ENCODE data around the gene PDE4D. TPM values are rescaled to one million over a fixed set of nuclear protein-coding genes. Genes with fewer than 3 reads are reported as not detected.

PDE4D gene
- total RNA-seq, 1 experiment from 2014 or later: 32.5 TPM

DNA sequence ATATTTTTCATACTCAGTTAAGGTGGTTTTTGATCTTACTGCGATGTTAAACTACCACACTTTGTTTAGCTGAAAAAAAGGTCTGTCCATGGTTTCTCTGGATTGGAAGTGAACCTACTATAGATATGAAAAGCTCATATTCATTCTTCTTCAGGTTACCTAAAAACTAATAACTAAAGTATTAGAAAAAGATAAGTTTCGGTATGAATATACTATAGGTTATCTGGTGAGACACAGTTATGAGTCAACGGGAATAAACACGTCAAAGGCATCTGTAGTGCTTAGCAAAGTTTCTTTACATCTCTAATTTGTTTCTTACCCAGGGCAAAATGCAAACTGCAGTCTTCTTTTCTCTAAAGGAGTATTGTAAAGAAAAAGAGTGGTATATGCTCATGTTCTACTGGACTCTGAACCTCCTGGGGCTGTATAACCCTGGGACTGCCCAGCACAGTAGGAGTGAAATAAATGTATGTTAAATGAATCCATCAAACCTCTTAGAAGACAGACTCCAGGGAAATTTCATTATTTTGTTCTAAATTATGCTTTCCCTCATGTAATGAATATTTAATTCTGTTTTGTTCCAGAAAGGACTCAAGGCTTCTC is 521.9 kb downstream of the PDE4D start:
- H3K4me1 ChIP-seq: no peaks in the 10 kb centered on the region
- H3K27me3 ChIP-seq: no peaks in the 10 kb centered on the region
- no peak for DNase-seq
- H3K4me3 ChIP-seq: no peak overlapping the region
- no peak overlapping the region for H3K27ac ChIP-seq
- no peaks in the 10 kb centered on the region for H3K9me3 ChIP-seq (replicated peaks)
- H3K36me3 ChIP-seq: no peaks in the 10 kb centered on the region

DNA sequence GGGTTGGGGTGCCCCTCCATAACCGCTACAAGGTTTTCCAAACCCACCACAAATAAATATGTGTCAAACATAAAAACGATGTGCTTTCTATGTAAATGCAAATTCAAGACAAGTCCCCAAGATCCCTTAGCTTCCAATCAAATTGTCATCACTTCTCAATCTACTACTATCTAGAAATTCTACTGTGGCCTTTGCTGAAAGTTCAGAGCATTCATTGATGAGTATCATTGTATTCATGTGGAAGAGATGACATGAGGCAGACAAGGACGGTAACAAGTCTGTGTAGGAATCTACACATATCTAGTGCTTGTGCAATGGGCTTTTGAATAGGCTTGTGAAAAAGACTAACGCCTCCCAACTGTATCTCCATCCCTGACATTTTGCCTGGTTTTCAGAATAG is 524.6 kb downstream of the PDE4D start:
- H3K4me1 ChIP-seq: no peaks in the 10 kb centered on the region
- no peak overlapping the region for H3K4me3 ChIP-seq
- H3K36me3 ChIP-seq: no peaks in the 10 kb centered on the region
- no peaks in the 10 kb centered on the region for H3K9me3 ChIP-seq (replicated peaks)
- no peak overlapping the region for H3K27ac ChIP-seq
- no peak for DNase-seq
- no peaks in the 10 kb centered on the region for H3K27me3 ChIP-seq

DNA sequence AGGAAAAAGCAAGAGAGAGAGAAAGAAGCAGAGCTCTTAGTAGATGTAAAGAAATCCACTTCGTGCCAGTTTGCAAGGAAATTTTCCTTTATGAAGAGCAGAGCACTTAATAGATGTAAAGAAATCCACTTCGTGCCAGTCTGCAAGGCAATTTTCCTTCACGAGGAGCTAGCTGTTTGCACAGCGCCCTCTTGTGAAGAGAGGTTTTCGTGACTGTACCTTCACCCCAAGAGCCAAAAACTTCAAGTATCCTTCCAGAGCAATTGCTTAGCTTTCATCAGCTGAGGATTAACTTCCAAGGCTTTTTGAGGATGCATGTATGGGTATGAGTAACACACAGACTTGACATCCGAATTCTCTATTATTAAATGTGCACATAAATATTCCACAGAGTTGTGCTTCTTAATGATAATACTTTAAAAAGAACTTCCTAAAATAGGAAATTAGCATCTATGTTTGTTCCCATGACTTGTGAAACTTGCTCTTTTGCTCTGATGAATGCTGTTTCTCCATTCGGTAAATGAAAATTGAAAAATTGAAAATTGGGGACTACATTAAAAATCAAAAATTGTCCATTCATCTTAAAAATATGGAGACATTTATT is 525.6 kb downstream of the PDE4D start:
- H3K4me3 ChIP-seq: no peak overlapping the region
- no peaks in the 10 kb centered on the region for H3K27me3 ChIP-seq
- H3K9me3 ChIP-seq (replicated peaks): no peaks in the 10 kb centered on the region
- H3K4me1 ChIP-seq: no peaks in the 10 kb centered on the region
- no peak overlapping the region for H3K27ac ChIP-seq
- H3K36me3 ChIP-seq: no peaks in the 10 kb centered on the region
- DNase-seq: peak; percentile 60 to 83

DNA sequence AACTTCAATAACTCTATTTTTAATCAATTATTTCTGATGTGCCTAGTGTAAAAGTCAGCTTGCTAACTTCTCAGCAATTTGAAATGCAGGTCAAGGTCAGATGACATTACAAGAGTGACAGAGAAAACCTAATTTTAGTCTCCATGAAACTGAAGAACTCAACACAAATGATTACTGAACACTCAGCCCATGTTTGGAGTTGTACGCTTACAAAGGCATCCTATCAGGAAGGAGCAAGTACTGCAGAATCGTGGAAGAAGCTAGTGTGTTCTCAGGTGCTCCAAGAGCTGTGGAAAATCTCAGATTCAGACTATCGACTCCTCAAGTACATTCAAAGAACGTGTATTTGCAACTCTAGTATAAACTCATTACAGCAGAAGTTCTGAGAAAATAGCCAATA is 526.7 kb downstream of the PDE4D start:
- Histone ChIP-seq H3K36me3 (no peaks in the 10 kb centered on the region), H3K4me1 (no peaks in the 10 kb centered on the region), H3K27ac (no peak overlapping the region), H3K9me3 (replicated peaks) (no peaks in the 10 kb centered on the region), H3K27me3 (no peaks in the 10 kb centered on the region), H3K4me3 (no peak overlapping the region)
- no peak for DNase-seq

DNA sequence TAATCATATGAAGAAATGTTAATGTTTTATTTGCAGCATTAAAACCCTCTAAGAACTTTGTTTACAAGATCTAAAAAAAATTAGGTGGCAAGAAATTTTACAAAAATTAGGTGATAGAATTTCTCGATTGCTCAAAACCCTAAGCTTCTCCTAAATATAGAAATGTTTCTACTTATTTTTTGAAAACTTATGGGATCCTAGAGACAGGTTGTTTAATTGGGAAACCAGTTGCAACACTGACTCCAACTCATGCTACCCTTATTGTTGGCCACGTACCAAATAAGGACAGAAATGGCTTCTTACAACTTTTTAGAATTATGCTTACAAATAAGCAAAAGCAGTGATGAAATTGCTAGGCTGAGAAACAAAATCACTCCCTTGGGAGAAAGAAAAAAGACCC is 531.1 kb downstream of the PDE4D start:
- Histone ChIP-seq H3K9me3 (replicated peaks) (no peaks in the 10 kb centered on the region), H3K4me1 (peaks cover 18% of the 10 kb centered on the region), H3K27me3 (no peaks in the 10 kb centered on the region), H3K36me3 (no peaks in the 10 kb centered on the region), H3K4me3 (no peak overlapping the region), H3K27ac (no peak overlapping the region)
- no peak for DNase-seq

DNA sequence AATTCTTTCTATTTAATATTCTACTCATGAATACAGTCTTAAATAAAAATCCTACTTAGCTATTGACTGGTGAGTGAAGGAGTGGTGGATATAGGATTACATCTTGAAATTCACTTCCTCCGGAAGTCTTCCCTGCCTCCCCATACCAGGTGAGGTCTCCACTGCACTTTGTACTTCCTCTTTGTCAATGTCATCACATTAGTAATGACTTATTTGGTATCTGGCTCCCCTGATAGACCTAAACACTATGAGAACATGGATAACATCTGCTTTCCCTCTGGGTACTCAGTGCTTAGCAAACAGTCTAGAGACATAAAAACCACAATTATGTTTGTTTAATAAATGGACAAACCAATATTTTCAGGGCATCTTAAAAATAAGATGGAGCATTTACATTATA is 532.1 kb downstream of the PDE4D start:
- no peaks in the 10 kb centered on the region for H3K36me3 ChIP-seq
- H3K4me1 ChIP-seq: peaks cover 25% of the 10 kb centered on the region
- no peaks in the 10 kb centered on the region for H3K9me3 ChIP-seq (replicated peaks)
- H3K27ac ChIP-seq: no peak overlapping the region
- no peak for DNase-seq
- no peak overlapping the region for H3K4me3 ChIP-seq
- H3K27me3 ChIP-seq: no peaks in the 10 kb centered on the region

DNA sequence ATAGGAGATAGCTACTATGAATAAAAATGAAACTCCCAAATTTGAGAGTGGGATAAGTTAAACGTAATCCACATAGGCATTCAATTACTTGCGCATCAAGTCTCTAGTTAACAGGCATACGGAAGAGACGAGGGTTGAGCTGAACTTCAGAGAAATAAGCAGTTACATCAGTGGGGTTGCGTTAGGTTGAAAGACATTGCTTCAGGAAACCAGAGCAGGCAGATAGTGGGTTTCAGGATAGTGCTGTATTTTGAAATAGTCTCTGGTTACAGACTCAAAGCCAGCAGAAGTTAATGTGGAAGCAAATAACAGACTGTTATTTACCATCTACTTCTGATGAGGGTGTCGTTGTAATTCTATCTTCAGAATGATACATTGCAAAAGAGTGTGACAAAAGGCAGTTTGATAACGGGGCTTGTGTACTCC is 533.4 kb downstream of the PDE4D start:
- Histone ChIP-seq H3K4me1 (peaks cover 26% of the 10 kb centered on the region), H3K9me3 (replicated peaks) (no peaks in the 10 kb centered on the region), H3K27ac (no peak overlapping the region), H3K36me3 (no peaks in the 10 kb centered on the region), H3K27me3 (no peaks in the 10 kb centered on the region), H3K4me3 (no peak overlapping the region)
- DNase-seq: no peak

DNA sequence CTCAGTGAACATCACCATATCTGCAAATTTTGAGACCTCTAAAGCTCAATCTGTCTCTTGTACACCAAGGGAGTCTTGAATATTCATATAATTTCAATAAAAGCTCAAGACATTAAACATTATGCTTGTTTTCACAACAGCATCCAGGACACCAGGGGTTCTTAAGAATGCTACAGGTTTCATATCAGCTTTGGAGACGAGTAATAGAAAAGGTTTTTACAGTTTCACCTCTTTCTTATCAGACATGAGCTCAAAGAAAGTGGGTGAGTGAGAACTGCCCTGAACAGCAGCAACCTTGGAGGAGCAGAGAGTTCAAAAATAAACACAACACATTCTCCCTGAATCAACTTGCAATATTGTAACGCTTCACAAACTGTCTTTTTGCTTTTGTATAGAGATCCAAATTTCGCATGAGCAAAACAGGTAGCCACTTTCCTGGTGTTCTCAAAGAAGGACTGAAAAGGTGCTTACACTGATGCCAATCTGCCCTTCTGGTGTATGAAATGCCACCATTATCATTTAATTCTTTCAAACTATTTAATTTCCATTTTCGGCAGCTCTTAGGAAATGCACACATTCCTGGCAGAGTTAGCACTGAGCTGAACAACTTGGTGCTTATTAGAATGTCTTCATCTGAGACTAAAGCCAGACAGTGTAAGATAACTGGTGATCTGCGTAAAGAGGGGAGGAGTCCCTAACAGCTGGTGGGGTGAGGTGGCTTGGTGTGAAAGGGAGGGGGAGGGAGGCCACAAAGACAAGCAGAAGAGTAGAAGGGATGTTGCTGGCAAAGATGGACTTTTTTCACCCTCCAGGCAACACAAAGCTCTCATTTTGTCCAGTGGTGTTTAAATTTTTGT is 535.3 kb downstream of the PDE4D start:
- no peaks in the 10 kb centered on the region for H3K36me3 ChIP-seq

DNA sequence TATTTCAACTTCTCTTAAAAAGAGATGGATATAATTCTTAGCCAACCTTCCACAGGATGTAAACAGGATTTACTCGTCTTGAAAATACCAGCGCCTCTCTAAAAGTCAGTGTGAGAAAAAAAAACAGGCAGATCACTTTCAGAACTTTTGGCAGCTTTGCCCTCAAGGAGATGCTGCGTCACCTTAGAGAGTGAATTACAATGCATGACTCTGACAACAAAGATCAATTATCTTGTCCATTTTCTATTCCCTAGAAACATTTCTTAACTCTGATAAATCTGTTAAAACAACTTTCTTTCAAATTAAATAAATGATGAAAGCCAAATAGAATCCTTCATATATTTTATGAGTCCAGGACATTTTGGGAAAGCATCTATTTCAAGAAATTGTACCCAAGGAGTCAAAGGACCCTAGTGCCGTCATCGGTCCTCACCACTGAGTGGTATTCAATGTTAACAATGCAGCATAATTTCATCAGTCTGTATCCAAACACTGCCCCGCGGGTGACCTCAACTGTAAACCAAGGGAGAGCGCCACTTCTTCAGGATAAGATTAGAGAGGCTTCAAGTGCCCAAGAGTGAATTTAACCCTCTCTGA is 536.0 kb downstream of the PDE4D start:
- peak; percentile 67 to 79 for DNase-seq
- H3K4me1 ChIP-seq: peaks cover 29% of the 10 kb centered on the region
- peak overlapping the region; percentile 35 for H3K4me3 ChIP-seq
- peak overlapping the region; percentile 54 for H3K27ac ChIP-seq
- H3K27me3 ChIP-seq: no peaks in the 10 kb centered on the region
- H3K36me3 ChIP-seq: no peaks in the 10 kb centered on the region
- H3K9me3 ChIP-seq (replicated peaks): no peaks in the 10 kb centered on the region

More for the DNA sequence above, 535.3 kb downstream of the PDE4D start:
- Histone ChIP-seq H3K27me3 (no peaks in the 10 kb centered on the region), H3K27ac (peak overlapping the region; percentile 54), H3K9me3 (replicated peaks) (no peaks in the 10 kb centered on the region), H3K4me1 (peaks cover 26% of the 10 kb centered on the region), H3K4me3 (peak overlapping the region; percentile 35)
- DNase-seq: peak; percentile 70 to 77

DNA sequence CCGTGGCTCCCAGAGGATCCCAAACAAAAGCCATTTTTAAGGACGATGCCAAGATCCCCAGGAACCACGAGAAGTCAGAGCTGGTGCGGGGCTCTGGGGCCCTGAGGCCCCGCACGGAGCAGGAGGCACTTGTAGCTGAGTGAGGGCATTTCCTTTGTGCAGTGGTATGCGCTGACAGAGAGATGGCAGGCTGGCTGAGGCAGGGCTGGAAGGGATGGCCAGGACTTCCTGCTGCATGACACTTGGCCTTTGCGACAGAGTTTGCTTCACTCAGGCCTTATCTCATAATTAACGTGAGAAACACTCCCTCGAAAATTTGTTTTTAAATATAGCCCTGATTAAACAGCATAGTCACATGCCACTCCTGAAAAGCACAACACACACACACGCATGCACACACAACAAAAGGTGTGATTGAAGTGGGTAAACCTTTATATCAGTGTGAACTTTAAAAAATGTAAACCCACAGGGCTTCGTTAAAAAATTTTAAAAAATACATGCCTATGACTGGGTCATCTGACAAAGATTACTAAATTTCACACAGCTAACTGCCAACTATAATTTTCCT is 536.6 kb downstream of the PDE4D start:
- H3K36me3 ChIP-seq: no peaks in the 10 kb centered on the region
- no peaks in the 10 kb centered on the region for H3K27me3 ChIP-seq
- H3K4me1 ChIP-seq: peaks cover 35% of the 10 kb centered on the region
- peak; percentile 50 to 57 for DNase-seq
- peak overlapping the region; percentile 54 for H3K27ac ChIP-seq
- H3K9me3 ChIP-seq (replicated peaks): no peaks in the 10 kb centered on the region
- H3K4me3 ChIP-seq: peak overlapping the region; percentile 35

DNA sequence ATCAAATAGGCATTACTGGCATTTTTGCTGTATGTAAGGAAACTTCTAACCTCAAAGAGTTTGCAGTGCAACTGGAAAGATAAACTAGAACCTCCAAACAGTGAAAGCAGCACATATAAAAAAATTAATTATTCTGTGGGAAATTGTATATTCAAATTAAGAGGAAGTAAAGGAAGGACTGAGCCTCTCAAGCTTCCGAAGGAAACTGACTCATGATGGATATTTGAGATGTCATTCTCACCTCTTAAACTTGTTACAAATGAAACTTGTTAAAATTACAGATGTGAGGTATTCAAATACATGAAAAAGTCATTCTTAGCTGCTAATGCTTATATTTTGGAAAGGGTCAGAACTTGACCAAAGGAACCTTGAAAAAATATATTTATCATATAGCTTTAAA is 538.7 kb downstream of the PDE4D start:
- H3K36me3 ChIP-seq: no peaks in the 10 kb centered on the region
- H3K4me1 ChIP-seq: peaks cover 35% of the 10 kb centered on the region
- no peaks in the 10 kb centered on the region for H3K27me3 ChIP-seq
- no peak overlapping the region for H3K27ac ChIP-seq
- H3K4me3 ChIP-seq: no peak overlapping the region
- no peaks in the 10 kb centered on the region for H3K9me3 ChIP-seq (replicated peaks)
- DNase-seq: no peak

DNA sequence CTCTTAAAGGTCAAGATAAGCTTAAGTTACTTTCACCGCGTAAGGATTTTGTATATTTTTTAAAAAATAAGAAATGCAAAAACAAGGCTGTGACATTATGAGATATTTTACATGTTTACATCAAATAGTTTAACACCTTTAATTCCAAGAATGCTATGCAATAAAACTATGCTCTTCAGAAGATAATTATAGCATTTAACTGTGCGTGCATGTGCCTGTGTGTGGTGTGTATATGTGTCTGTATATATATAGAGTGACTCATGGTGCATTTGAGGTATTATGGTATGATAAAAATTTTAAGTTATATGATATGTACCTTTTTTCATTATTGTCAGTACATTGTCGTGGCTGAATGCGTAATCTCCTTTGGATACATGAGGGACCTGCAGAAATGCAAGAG is 539.3 kb downstream of the PDE4D start:
- DNase-seq: no peak
- no peak overlapping the region for H3K27ac ChIP-seq
- peaks cover 34% of the 10 kb centered on the region for H3K4me1 ChIP-seq
- no peaks in the 10 kb centered on the region for H3K27me3 ChIP-seq
- no peaks in the 10 kb centered on the region for H3K36me3 ChIP-seq
- no peak overlapping the region for H3K4me3 ChIP-seq
- no peaks in the 10 kb centered on the region for H3K9me3 ChIP-seq (replicated peaks)

DNA sequence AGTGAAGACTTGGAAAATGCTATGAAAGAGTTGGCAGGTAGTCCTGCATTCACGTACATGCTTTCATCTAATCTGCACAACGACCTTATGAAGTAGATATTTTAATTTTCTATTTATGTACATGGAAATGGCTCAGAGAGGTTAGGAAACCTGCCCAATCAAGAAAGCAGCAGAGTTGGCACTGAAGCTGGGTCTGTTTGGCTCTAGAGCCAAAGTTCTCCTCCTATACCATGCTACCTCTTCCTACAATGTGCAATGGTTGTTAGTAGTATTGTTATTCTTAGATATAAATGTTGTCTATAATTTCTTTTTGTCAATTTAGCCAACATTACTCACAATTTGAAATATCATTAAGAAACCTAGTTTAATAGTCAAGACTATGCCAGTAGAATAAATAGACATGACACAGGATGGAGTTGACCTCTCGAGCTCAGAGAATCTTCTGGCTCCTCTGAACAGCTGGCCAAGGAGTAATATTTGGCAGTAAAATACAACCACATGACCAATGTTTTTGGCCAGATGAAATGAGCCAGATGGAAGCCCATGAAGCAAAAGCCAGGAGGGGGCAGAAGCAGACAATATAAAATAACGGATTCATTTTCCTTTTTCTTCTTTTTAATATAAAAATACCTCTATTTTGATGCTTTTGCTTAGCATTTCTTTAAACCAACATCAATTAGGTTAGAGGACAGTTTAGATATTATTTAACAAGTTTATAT is 542.3 kb downstream of the PDE4D start:
- H3K27ac ChIP-seq: no peak overlapping the region
- no peak overlapping the region for H3K4me3 ChIP-seq
- no peaks in the 10 kb centered on the region for H3K36me3 ChIP-seq
- peaks cover 13% of the 10 kb centered on the region for H3K4me1 ChIP-seq
- no peaks in the 10 kb centered on the region for H3K27me3 ChIP-seq
- DNase-seq: peak in 1 of 2 experiments; percentile 43
- no peaks in the 10 kb centered on the region for H3K9me3 ChIP-seq (replicated peaks)

DNA sequence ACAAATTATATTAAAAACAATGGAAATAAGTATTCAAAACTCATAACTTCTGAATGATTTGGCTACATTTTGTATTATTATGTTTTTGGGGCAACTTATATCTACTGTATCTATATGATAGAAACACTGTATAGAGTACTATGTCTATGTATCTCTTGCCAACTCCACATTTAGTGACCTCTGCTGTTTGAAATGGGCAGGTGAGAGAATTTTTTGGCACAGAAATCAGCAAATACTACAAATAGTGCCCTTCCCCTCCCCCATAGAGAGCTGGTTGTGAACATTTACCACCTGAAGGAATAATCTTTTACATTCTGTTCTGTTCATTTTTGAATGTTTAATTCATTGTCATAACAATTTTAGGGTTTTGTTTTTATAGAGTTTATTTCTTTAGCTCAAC is 545.3 kb downstream of the PDE4D start:
- Histone ChIP-seq H3K27ac (no peak overlapping the region), H3K9me3 (replicated peaks) (no peaks in the 10 kb centered on the region), H3K4me1 (peaks cover 13% of the 10 kb centered on the region), H3K36me3 (no peaks in the 10 kb centered on the region), H3K27me3 (no peaks in the 10 kb centered on the region), H3K4me3 (no peak overlapping the region)
- peak in 1 of 2 experiments; percentile 32 for DNase-seq

Data from SJCRH30 (cell line).